IPS-15b (cell line): Measurements from ENCODE around the gene CDIPT.

Experiments
- H3K27me3 ChIP-seq: one replicate; pipeline ENCODE4 v1.6.1; 2013; ENCODE audit warnings: low read length; ENCODE audit not compliant: control insufficient read depth, insufficient read depth
- H3K36me3 ChIP-seq: one replicate; pipeline ENCODE4 v1.6.1; 2013; ENCODE audit warnings: low read length; ENCODE audit not compliant: control insufficient read depth, insufficient read depth
- H3K4me1 ChIP-seq: one replicate; pipeline ENCODE4 v1.6.1; 2013; ENCODE audit warnings: mild to moderate bottlenecking, low read length; ENCODE audit not compliant: control insufficient read depth, insufficient read depth
- H3K4me3 ChIP-seq: one replicate; pipeline ENCODE4 v1.5.1; 2013; ENCODE audit warnings: low read depth, low read length
- H3K9ac ChIP-seq: one replicate; pipeline ENCODE4 v1.6.1; 2013; ENCODE audit warnings: low read depth, mild to moderate bottlenecking, low read length
- H3K9me3 ChIP-seq: one replicate; pipeline ENCODE4 v1.6.1; 2013; ENCODE audit warnings: mild to moderate bottlenecking, low read length; ENCODE audit not compliant: control insufficient read depth, insufficient read depth

CDIPT gene

DNA sequence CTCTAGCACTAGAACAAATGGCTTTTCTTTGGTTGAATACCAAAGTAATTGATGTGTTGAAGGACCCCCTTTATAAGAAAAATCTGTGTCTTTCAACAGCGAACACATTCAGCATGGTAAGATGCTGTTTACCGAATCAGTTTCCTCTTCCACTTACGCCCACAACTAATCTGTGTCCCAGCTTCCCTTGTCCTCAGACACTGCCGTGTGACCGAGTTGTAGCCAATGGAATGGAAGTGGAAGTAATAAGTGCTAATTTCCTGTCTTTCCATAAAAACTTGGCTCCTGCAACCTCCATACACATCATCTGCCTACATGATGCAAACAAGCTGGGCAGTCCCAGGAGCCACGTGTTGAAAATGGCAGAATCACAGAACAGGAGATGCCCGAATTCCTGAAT, 10.4 kb downstream of the CDIPT start:
- Histone ChIP-seq H3K27me3 (no peaks in the 10 kb centered on the region), H3K4me3 (no peak overlapping the region), H3K4me1 (no peaks in the 10 kb centered on the region), H3K36me3 (no peaks in the 10 kb centered on the region), H3K9ac (no peak overlapping the region), H3K9me3 (no peaks in the 10 kb centered on the region)

DNA sequence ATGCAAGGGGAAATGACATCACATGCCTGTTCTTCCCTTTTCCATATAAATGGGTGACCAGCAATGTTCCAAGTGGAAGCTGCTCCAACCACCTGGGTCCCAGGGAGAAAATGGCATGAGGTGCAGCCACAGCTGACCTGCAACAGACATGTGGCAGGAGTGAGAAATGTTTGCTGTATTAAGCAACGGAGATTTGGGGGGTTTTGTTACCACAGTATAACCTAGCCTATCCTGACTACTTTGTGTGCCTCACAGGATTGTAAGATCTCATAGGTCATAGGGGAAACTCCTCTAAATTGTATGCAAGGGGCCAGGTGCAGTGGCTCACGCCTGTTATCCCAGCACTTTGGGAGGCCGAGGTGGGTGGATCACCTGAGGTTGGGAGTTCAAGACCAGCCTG, 12.0 kb downstream of the CDIPT start:
- H3K9me3 ChIP-seq: no peaks in the 10 kb centered on the region
- no peaks in the 10 kb centered on the region for H3K27me3 ChIP-seq
- no peaks in the 10 kb centered on the region for H3K4me1 ChIP-seq
- H3K4me3 ChIP-seq: no peak overlapping the region
- H3K36me3 ChIP-seq: no peaks in the 10 kb centered on the region
- no peak overlapping the region for H3K9ac ChIP-seq

DNA sequence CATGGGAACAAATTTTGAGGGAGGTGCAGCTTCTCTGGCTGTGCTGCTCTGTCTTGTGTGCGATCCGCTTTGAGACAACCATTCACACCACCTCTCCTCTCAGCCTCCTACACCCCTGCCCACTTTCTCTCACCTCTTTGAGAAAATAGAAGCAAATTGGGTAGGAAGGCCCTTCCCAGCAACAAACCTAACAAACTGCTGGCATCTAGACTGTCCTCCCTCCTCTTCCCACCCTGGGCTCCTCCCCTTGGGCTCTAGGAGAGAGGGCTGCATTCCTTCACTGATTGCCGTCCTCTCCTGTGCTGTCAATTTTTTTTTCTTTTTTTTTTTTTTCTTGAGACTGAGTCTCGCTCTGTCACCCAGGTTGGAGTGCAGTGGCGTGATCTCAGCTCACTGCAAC, 13.5 kb downstream of the CDIPT start:
- no peak overlapping the region for H3K9ac ChIP-seq

DNA sequence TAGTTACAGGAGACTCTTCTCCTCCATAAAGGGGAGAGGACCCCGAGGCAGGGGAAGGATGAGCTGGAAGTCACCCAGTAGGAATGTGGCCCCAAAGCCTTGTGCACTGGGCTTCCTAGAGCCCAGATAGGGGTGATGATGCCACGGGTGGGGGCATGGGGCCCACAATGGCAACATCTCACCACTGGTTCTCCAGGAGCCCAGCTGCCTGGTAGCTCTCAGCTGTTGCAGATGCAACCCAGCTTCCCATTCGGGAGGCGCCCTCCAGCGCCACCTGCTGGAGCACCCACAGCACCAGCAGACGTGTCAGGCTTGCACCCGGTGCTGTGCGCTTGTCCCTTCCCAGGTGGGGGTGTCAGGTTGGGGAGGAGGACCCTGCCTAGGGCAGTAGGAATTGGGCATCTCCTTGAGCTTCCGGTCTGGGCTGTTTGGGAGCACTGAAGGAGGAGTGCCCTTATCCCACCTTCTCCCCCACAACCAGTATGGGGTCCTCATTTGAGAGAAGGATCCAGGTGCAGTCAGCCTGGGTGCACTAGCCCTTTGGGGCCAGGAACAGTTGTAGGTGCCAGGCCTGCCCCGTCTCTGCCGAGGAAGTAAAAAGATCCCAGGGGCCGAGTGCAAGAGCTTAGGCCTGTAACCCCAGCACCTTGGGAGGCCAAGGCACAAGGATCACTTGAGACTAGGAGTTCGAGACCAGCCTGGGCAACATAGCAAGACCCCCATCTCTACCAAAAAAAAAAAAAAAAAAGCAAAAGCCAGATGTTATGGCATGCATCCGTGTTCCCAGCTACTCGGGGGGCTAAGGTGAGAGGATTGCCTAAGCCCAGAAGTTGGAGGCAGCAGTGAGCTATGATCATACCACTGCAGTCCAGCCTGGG, 14.4 kb downstream of the CDIPT start:
- H3K27me3 ChIP-seq: no peaks in the 10 kb centered on the region
- no peak overlapping the region for H3K4me3 ChIP-seq
- no peak overlapping the region for H3K9ac ChIP-seq
- no peaks in the 10 kb centered on the region for H3K4me1 ChIP-seq
- H3K36me3 ChIP-seq: no peaks in the 10 kb centered on the region
- no peaks in the 10 kb centered on the region for H3K9me3 ChIP-seq

More for the DNA sequence above, 13.5 kb downstream of the CDIPT start:
- Histone ChIP-seq H3K27me3 (no peaks in the 10 kb centered on the region), H3K36me3 (no peaks in the 10 kb centered on the region), H3K4me1 (no peaks in the 10 kb centered on the region), H3K9me3 (no peaks in the 10 kb centered on the region), H3K4me3 (no peak overlapping the region)

DNA sequence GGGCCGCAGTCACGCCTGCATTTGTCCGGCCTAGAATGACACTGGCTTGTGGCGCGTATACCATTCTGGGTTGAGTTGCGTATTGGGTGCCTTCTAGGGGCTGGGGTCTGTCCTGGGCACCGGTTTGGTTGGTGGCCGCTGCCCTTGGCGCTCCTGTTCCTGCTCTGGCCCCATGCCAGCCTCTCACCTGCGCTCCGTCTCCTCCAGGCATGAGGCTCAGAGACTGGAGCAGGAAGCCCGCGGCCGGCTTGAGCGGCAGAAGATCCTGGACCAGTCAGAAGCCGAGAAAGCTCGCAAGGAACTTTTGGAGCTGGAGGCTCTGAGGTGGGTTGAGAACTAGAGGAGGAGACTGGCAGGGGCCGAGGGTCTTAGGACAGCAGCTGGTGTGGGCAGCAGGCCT, 17.4 kb downstream of the CDIPT start:
- H3K27me3 ChIP-seq: no peaks in the 10 kb centered on the region
- H3K9ac ChIP-seq: no peak overlapping the region

DNA sequence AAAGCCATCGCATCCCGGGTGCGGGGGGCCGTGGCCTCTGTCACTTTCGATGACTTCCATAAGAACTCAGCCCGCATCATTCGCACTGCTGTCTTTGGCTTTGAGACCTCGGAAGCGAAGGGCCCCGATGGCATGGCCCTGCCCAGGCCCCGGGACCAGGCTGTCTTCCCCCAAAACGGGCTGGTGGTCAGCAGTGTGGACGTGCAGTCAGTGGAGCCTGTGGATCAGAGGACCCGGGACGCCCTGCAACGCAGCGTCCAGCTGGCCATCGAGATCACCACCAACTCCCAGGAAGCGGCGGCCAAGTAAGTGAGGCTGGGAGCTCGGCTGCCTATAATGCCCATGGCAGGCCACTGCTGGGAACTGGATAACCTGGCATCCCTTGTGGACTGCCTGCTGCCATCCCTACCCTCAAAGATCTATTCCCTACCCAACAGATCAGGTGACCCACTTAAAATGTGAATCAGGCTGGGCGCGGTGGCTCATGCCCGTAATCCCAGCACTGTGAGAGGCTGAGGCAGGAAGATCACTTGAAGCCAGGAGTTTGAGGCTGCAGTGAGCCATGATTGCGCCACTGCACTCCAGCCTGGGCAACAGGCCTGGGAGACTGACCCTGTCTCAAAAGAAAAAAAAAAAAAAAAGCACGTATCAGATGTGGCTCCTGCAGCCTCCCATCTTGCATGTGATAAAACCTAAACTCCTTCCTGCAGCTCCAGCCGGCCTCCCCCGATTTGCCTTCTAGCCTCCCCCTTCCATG, 18.3 kb downstream of the CDIPT start:
- Histone ChIP-seq H3K36me3 (no peaks in the 10 kb centered on the region), H3K4me1 (no peaks in the 10 kb centered on the region), H3K9ac (no peak overlapping the region), H3K27me3 (no peaks in the 10 kb centered on the region), H3K4me3 (no peak overlapping the region), H3K9me3 (no peaks in the 10 kb centered on the region)

More for the DNA sequence above, 17.4 kb downstream of the CDIPT start:
- Histone ChIP-seq H3K4me3 (no peak overlapping the region), H3K36me3 (no peaks in the 10 kb centered on the region), H3K9me3 (no peaks in the 10 kb centered on the region), H3K4me1 (no peaks in the 10 kb centered on the region)

DNA sequence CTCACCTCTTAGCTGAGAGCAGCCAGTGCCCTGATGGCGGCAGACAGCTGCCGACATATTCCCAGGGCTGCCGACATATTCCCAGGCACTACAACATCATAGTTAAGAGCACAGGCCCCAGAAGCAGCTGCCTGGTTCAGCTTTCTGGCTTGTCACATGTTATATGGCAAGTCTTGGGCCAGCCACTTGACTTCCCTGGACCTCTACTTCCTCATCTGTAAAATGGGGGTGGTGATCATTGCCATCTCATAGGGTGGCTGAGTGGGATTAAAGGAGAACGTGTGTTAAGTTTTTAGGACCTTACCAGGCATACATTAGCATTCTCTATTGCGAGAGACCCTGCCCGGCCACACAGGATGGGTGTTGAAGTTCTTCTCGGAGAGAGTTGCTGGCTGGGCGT, 19.1 kb downstream of the CDIPT start:
- Histone ChIP-seq H3K27me3 (no peaks in the 10 kb centered on the region), H3K9me3 (no peaks in the 10 kb centered on the region), H3K36me3 (no peaks in the 10 kb centered on the region), H3K9ac (no peak overlapping the region), H3K4me3 (no peak overlapping the region), H3K4me1 (no peaks in the 10 kb centered on the region)

DNA sequence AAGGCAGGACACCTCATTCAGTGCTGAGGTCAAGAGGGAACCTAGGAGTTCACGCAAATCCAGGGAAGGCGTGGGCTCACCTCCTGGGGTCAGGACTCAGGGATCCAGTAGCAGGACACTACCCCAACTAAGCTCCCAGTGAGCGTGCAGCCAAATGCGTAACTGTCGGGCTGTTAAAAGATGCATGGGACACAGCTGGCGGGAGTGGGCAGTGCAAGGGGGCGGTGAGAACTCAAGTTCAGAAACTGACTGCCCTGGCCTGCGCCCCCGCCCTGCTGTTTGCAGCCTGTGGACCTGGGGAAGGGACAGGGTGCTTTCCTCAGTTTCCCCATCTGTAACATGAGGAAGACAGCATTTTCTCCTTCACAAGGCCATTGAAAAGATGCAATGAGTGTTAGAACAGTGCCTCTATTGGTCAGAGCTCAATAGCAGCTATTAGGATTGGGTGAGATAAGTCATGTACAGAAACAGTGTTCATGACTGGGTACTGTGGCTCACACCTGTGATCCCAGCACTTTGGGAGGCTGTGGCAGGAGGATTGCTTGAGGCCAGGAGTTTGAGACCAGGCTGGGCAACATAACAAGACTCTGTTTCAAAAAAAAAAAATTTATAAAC, 20.2 kb downstream of the CDIPT start:
- H3K9me3 ChIP-seq: no peaks in the 10 kb centered on the region
- H3K27me3 ChIP-seq: no peaks in the 10 kb centered on the region
- no peaks in the 10 kb centered on the region for H3K4me1 ChIP-seq
- no peak overlapping the region for H3K9ac ChIP-seq
- H3K36me3 ChIP-seq: no peaks in the 10 kb centered on the region
- no peak overlapping the region for H3K4me3 ChIP-seq

DNA sequence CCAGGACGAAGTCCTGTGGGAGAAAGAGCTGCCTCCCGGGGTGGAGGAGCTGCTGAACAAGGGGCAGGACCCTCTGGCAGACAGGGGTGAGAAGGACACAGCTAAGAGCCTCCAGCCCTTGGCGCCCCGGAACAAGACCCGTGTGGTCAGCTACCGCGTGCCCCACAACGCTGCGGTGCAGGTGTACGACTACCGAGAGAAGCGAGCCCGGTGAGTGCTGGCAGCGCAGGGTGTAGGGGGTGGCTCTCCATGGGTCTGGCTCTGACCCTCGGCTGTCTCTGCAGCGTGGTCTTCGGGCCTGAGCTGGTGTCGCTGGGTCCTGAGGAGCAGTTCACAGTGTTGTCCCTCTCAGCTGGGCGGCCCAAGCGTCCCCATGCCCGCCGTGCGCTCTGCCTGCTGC, 21.4 kb downstream of the CDIPT start:
- Histone ChIP-seq H3K9ac (no peak overlapping the region), H3K9me3 (no peaks in the 10 kb centered on the region), H3K27me3 (no peaks in the 10 kb centered on the region), H3K36me3 (no peaks in the 10 kb centered on the region), H3K4me1 (no peaks in the 10 kb centered on the region), H3K4me3 (no peak overlapping the region)

DNA sequence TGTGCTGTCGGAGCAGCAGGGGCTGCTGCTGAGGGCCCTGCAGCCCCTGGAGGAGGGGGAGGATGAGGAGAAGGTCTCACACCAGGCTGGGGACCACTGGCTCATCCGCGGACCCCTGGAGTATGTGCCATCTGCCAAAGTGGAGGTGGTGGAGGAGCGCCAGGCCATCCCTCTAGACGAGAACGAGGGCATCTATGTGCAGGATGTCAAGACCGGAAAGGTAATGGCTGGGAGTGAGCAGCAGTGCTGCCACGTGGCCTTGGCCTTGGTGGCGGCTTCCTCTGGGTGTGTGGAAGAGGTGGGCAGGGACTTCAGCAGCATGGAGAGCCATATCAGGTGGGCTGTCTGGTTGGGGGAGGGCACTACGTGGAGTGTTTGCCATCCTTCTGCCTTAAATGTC, 22.8 kb downstream of the CDIPT start:
- no peak overlapping the region for H3K4me3 ChIP-seq
- H3K36me3 ChIP-seq: no peaks in the 10 kb centered on the region
- no peaks in the 10 kb centered on the region for H3K27me3 ChIP-seq
- H3K9ac ChIP-seq: no peak overlapping the region
- H3K4me1 ChIP-seq: no peaks in the 10 kb centered on the region
- no peaks in the 10 kb centered on the region for H3K9me3 ChIP-seq

DNA sequence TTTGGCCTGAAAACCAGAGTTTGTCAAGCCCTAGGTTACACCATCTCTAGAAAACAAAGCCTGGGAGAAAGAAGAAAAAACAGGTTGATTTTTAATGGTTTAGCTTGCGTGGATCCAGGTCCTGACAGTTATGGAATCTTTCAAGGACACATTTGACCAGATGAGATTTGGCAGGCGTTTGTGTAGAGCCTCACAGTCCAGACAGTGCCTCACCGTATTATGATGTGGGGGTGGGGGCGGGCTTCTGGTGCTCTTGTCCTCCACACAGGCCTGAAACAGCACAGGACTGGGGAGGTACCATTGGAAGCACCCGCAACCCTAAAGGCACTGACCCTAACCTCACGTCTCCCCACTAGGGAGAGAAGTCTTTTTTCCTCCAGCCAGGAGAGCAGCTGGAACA, 23.2 kb downstream of the CDIPT start:
- Histone ChIP-seq H3K4me3 (no peak overlapping the region), H3K9ac (no peak overlapping the region), H3K4me1 (no peaks in the 10 kb centered on the region)

More for the DNA sequence above, 23.2 kb downstream of the CDIPT start:
- H3K27me3 ChIP-seq: no peaks in the 10 kb centered on the region
- H3K9me3 ChIP-seq: no peaks in the 10 kb centered on the region
- H3K36me3 ChIP-seq: no peaks in the 10 kb centered on the region
